ENCODE data around the gene CRYZL1. TPM values are rescaled to one million over a fixed set of nuclear protein-coding genes. Genes with fewer than 3 reads are reported as not detected.

The CRYZL1 gene
- total RNA-seq, 1 experiment from 2014 or later = 24.8 TPM

GRCh38 chr21:33550772-33551660 is 90.5 kb downstream of the CRYZL1 start:
- H3K4me1 ChIP-seq (ENCODE audit: control insufficient read depth, insufficient read depth, low read length) = no peaks in the 10 kb centered on the region
- intact Hi-C loops (cut with micrococcal nuclease; ENCODE audit: unreplicated experiment) = no loop called here
- no TSS peak for BruUV-seq (replicated peaks)
- no peaks in the 10 kb centered on the region for H3K27me3 ChIP-seq (ENCODE audit: control insufficient read depth, insufficient read depth, low read length)
- DNase-seq (ENCODE audit: low read depth, low spot score) (no peak), ATAC-seq (no peak)
- H3K4me3 ChIP-seq (ENCODE audit: low read depth in 2 of 2, low read length in 2 of 2) = no peak overlapping the region
- peaks cover 57% of the 10 kb centered on the region for H3K36me3 ChIP-seq (ENCODE audit: control insufficient read depth, insufficient read depth, low read length)
- H3K27ac ChIP-seq (ENCODE audit: low read length) = no peak overlapping the region
- ChIA-PET CTCF (no interaction called here), POLR2A (no interaction called here)
- in situ Hi-C loops (cut with HindIII; ENCODE audit: low pct_unique_long_range_greater_than_20kb, low sequenced_read_pairs) = no loop called here
- TF ChIP-seq CTCF (IDR thresholded peaks at IDR 0.05) = no peak
- no peak for TF ChIP-seq POLR2AphosphoS5 (IDR thresholded peaks at IDR 0.05; ENCODE audit: low read depth, low read length)
- no peak for TF ChIP-seq SIN3A (IDR thresholded peaks at IDR 0.05; ENCODE audit: borderline replicate concordance, insufficient read depth, low read depth, low read length)
- no peak for TF ChIP-seq REST (IDR thresholded peaks at IDR 0.05; ENCODE audit: insufficient read depth in 1 of 2, low read depth in 2 of 2, low read length in 1 of 2)
- TF ChIP-seq TCF7L2 (IDR thresholded peaks at IDR 0.05; ENCODE audit: low read depth, low read length) = no peak
- H3K9me3 ChIP-seq (ENCODE audit: control insufficient read depth, insufficient read depth, low read depth, low read length) = no peaks in the 10 kb centered on the region

GRCh38 chr21:33549848-33550771 is 91.4 kb downstream of the CRYZL1 start:
- Histone ChIP-seq H3K27me3 (ENCODE audit: control insufficient read depth, insufficient read depth, low read length) (no peaks in the 10 kb centered on the region), H3K4me1 (ENCODE audit: control insufficient read depth, insufficient read depth, low read length) (no peaks in the 10 kb centered on the region; the same call in 1 of the 2 replicates), H3K9me3 (ENCODE audit: control insufficient read depth, insufficient read depth, low read depth, low read length) (no peaks in the 10 kb centered on the region), H3K4me3 (ENCODE audit: low read depth in 2 of 2, low read length in 2 of 2) (no peak overlapping the region), H3K36me3 (ENCODE audit: control insufficient read depth, insufficient read depth, low read length) (peaks cover 49% of the 10 kb centered on the region), H3K27ac (ENCODE audit: low read length) (no peak overlapping the region)
- intact Hi-C loops (cut with micrococcal nuclease; ENCODE audit: unreplicated experiment) (no loop called here), in situ Hi-C loops (cut with HindIII; ENCODE audit: low pct_unique_long_range_greater_than_20kb, low sequenced_read_pairs) (no loop called here)
- POLR2A ChIA-PET = no interaction called here
- TF ChIP-seq CTCF (IDR thresholded peaks at IDR 0.05) (no peak), REST (IDR thresholded peaks at IDR 0.05; ENCODE audit: insufficient read depth in 1 of 2, low read depth in 2 of 2, low read length in 1 of 2) (no peak), POLR2AphosphoS5 (IDR thresholded peaks at IDR 0.05; ENCODE audit: low read depth, low read length) (no peak), TCF7L2 (IDR thresholded peaks at IDR 0.05; ENCODE audit: low read depth, low read length) (no peak), SIN3A (IDR thresholded peaks at IDR 0.05; ENCODE audit: borderline replicate concordance, insufficient read depth, low read depth, low read length) (no peak)
- DNase-seq (ENCODE audit: low read depth, low spot score) (no peak), ATAC-seq (no peak)
- TSS peak; percentile 51 for BruUV-seq (replicated peaks)
- CTCF ChIA-PET = no interaction called here
